Type B pancreatic cell (in vitro differentiated cells): ENCODE data around the gene TGIF1. TPM values are rescaled to one million over a fixed set of nuclear protein-coding genes. Genes with fewer than 3 reads are reported as not detected.

ENCODE experiments used
- DNase-seq: peaks from one replicate; pipeline ENCODE4 v3.0.0; 2021; ENCODE audit warnings: mixed read lengths; ENCODE audit not compliant: unreplicated experiment; ENCODE audit errors: extremely low spot score
- H3K27ac Mint-ChIP-seq: 2 replicates; pipeline ENCODE4 v1.8.0; 2021; ENCODE audit warnings: mild to moderate bottlenecking, mixed read lengths
- H3K27me3 Mint-ChIP-seq: 2 replicates; pipeline ENCODE4 v1.8.0; 2021; ENCODE audit warnings: mixed read lengths
- H3K36me3 Mint-ChIP-seq: 2 replicates; pipeline ENCODE4 v1.8.0; 2021; ENCODE audit warnings: mixed read lengths
- H3K4me1 Mint-ChIP-seq: one replicate; pipeline ENCODE4 v1.8.0; 2021; ENCODE audit warnings: mixed read lengths; ENCODE audit not compliant: unreplicated experiment
- H3K4me3 Mint-ChIP-seq: 2 replicates; pipeline ENCODE4 v1.8.0; 2021; ENCODE audit warnings: mild to moderate bottlenecking, mixed read lengths
- H3K9me3 Mint-ChIP-seq: 2 replicates; pipeline ENCODE4 v1.8.0; 2021; ENCODE audit warnings: mixed read lengths
- CTCF ChIP-seq: fragments of 200-600 bp; sonication (generic); conservative IDR thresholded peaks from 2 replicates; pipeline ENCODE4 v1.5.0; 2021; ENCODE audit warnings: antibody characterized with exemption, mild to moderate bottlenecking
- total RNA-seq: library from RNA; stranded (reverse); gene quantifications from 2 replicates; pipeline ENCODE4 v1.2.1, GENCODE V29; 2021; ENCODE audit warnings: low replicate concordance

The TGIF1 gene
- total RNA-seq, 1 donor from 2014 or later, result 80.7 TPM

GRCh38 chr18:3451989-3452749, 2.2 kb downstream of the TGIF1 start:
- DNase-seq, result no peak
- Mint-ChIP-seq H3K27ac (peak overlapping the region; percentile 99), H3K27me3 (peaks cover 10% of the 10 kb centered on the region), H3K9me3 (no peaks in the 10 kb centered on the region), H3K36me3 (peaks cover 26% of the 10 kb centered on the region), H3K4me3 (peak overlapping the region; percentile 98), H3K4me1 (peaks cover 37% of the 10 kb centered on the region)
- no peak for TF ChIP-seq CTCF

- Mint-ChIP-seq H3K4me1 (peaks cover 43% of the 10 kb centered on the region), H3K36me3 (peaks cover 33% of the 10 kb centered on the region), H3K4me3 (peak overlapping the region; percentile 98), H3K27me3 (peaks cover 10% of the 10 kb centered on the region), H3K27ac (peak overlapping the region; percentile 99), H3K9me3 (no peaks in the 10 kb centered on the region)
- TF ChIP-seq CTCF, result no peak
- DNase-seq, result no peak
Measured at GRCh38 chr18:3452750-3453539, 3.0 kb downstream of the TGIF1 start.

- peak overlapping the region; percentile 99 for H3K27ac Mint-ChIP-seq
- H3K27me3 Mint-ChIP-seq, result peaks cover 10% of the 10 kb centered on the region
- DNase-seq, result no peak
- H3K36me3 Mint-ChIP-seq, result peaks cover 40% of the 10 kb centered on the region
- no peaks in the 10 kb centered on the region for H3K9me3 Mint-ChIP-seq
- H3K4me1 Mint-ChIP-seq, result peaks cover 47% of the 10 kb centered on the region
- peak overlapping the region; percentile 98 for H3K4me3 Mint-ChIP-seq
- no peak for TF ChIP-seq CTCF
Measured at GRCh38 chr18:3453540-3454364, 3.8 kb downstream of the TGIF1 start.

GRCh38 chr18:3454365-3455089, 4.6 kb downstream of the TGIF1 start:
- peak overlapping the region; percentile 98 for H3K4me3 Mint-ChIP-seq
- no peak for DNase-seq
- H3K27me3 Mint-ChIP-seq, result peaks cover 10% of the 10 kb centered on the region
- H3K27ac Mint-ChIP-seq, result peak overlapping the region; percentile 99
- H3K4me1 Mint-ChIP-seq, result peaks cover 54% of the 10 kb centered on the region
- peaks cover 47% of the 10 kb centered on the region for H3K36me3 Mint-ChIP-seq
- no peaks in the 10 kb centered on the region for H3K9me3 Mint-ChIP-seq
- peak; percentile 83 for TF ChIP-seq CTCF

GRCh38 chr18:3455090-3455635, 5.2 kb downstream of the TGIF1 start:
- no peak for TF ChIP-seq CTCF
- Mint-ChIP-seq H3K36me3 (peaks cover 52% of the 10 kb centered on the region), H3K9me3 (no peaks in the 10 kb centered on the region), H3K27me3 (peaks cover 10% of the 10 kb centered on the region), H3K4me1 (peaks cover 54% of the 10 kb centered on the region), H3K4me3 (peak overlapping the region; percentile 98), H3K27ac (peak overlapping the region; percentile 99)
- no peak for DNase-seq
